SK-N-SH (cell line): ENCODE data around the gene CYP26C1. TPM values are rescaled to one million over a fixed set of nuclear protein-coding genes. Genes with fewer than 3 reads are reported as not detected.

Experiments
- CTCF ChIA-PET: fragments of 300-600, 350-600 bp; formaldehyde crosslinking; extraction: SDS; loops from one replicate; lab custom pipeline; 2021; lab: Yijun Ruan, JAX
- POLR2A ChIA-PET: fragments of 350-600 bp; sonication (Branson Sonifier 250); formaldehyde crosslinking; extraction: SDS; loops from one replicate; lab custom pipeline; 2020; ENCODE audit warnings: antibody characterized with exemption, inconsistent platforms; lab: Yijun Ruan, JAX
- DNase-seq: peaks from one replicate; pipeline ENCODE4 v3.0.0; 2012
- H2AFZ ChIP-seq: fragments of 200-600 bp; sonication (generic); 2 replicates; pipeline ENCODE4 v1.8.1; 2016; ENCODE audit warnings: antibody characterized with exemption, mild to moderate bottlenecking, low read depth
- H3F3A ChIP-seq: fragments of 200-600 bp; sonication (generic); replicated peaks from 2 replicates; pipeline ENCODE3; 2016; ENCODE audit warnings: antibody characterized with exemption, mild to moderate bottlenecking; ENCODE audit not compliant: insufficient read depth
- H3K27ac ChIP-seq, 2 experiments: fragments of 200-500 bp in 1 of 2; fragments of 200-600 bp in 1 of 2; sonication (Bioruptor generic) in 1 of 2; sonication (generic), shearing (Covaris generic) in 1 of 2; 2 replicates each; pipeline versions ENCODE4 v1.5.1 to v1.6.1; 2014 to 2016; ENCODE audit warnings: low read depth in 2 of 2, inconsistent platforms in 1 of 2, low read length in 1 of 2, mild to moderate bottlenecking in 1 of 2, mixed read lengths in 1 of 2
- H3K27me3 ChIP-seq: fragments of 200-600 bp; sonication (generic), shearing (Covaris generic); 2 replicates; pipeline ENCODE4 v1.6.1; 2016; ENCODE audit warnings: mixed run types; ENCODE audit not compliant: insufficient read depth
- H3K36me3 ChIP-seq, 2 experiments: fragments of 200-500 bp in 1 of 2; fragments of 200-600 bp in 1 of 2; sonication (Bioruptor generic) in 1 of 2; sonication (generic) in 1 of 2; replicated peaks in 1 of 2; 2 replicates each; pipeline versions ENCODE3 to v1.5.1; 2014 to 2016; ENCODE audit warnings: low read length in 1 of 2, mild to moderate bottlenecking in 1 of 2; ENCODE audit not compliant: insufficient read depth in 2 of 2, control insufficient read depth in 1 of 2
- H3K4me1 ChIP-seq, 2 experiments: fragments of 200-500 bp in 1 of 2; fragments of 200-600 bp in 1 of 2; sonication (Bioruptor generic) in 1 of 2; sonication (generic), shearing (Covaris generic) in 1 of 2; 2 replicates each; pipeline versions ENCODE4 v1.5.1 to v1.6.1; 2014 to 2016; ENCODE audit warnings: low read depth in 1 of 2, low read length in 1 of 2, mixed run types in 1 of 2; ENCODE audit not compliant: insufficient read depth in 2 of 2, control insufficient read depth in 1 of 2
- H3K4me2 ChIP-seq: fragments of 200-600 bp; sonication (generic), shearing (Covaris generic); 2 replicates; pipeline ENCODE4 v1.6.1; 2017; ENCODE audit warnings: mixed run types
- H3K4me3 ChIP-seq, 2 experiments: fragments of 200-500 bp in 1 of 2; fragments of 200-600 bp in 1 of 2; sonication (Bioruptor generic) in 1 of 2; sonication (generic), shearing (Covaris generic) in 1 of 2; 2 replicates each; pipeline versions ENCODE4 v1.5.1 to v1.8.1; 2014 to 2016; ENCODE audit warnings: low read depth in 2 of 2, inconsistent platforms in 1 of 2, low read length in 1 of 2, mild to moderate bottlenecking in 1 of 2, mixed read lengths in 1 of 2, moderate library complexity in 1 of 2
- H3K79me2 ChIP-seq: fragments of 200-600 bp; sonication (generic); 2 replicates; pipeline ENCODE4 v1.8.1; 2017; ENCODE audit warnings: mild to moderate bottlenecking; ENCODE audit not compliant: insufficient read depth
- H3K9ac ChIP-seq: fragments of 200-600 bp; sonication (generic); 2 replicates; pipeline ENCODE4 v1.6.1; 2017; ENCODE audit warnings: mixed run types
- H3K9me2 ChIP-seq: fragments of 200-600 bp; sonication (generic); 2 replicates; pipeline ENCODE4 v1.6.1; 2017; ENCODE audit warnings: mixed run types
- H3K9me3 ChIP-seq: fragments of 200-600 bp; sonication (generic); 2 replicates; pipeline ENCODE4 v1.6.1; 2017; ENCODE audit warnings: mixed run types, mild to moderate bottlenecking, moderate library complexity
- H4K20me1 ChIP-seq: fragments of 200-600 bp; sonication (generic); 2 replicates; pipeline ENCODE4 v1.6.1; 2017; ENCODE audit warnings: mild to moderate bottlenecking, mixed run types; ENCODE audit not compliant: insufficient read depth
- CHD2 ChIP-seq: fragments of 150-350 bp; IDR thresholded peaks from 2 replicates; pipeline ENCODE4 v1.6.1; 2018; ENCODE audit warnings: low read length; ENCODE audit not compliant: partially characterized antibody
- ELF1 ChIP-seq: IDR thresholded peaks from 2 replicates; pipeline ENCODE4 v1.4.0; 2012
- EZH2phosphoT487 ChIP-seq: fragments of 200-600 bp; sonication (generic); IDR thresholded peaks from 2 replicates; pipeline ENCODE4 v1.6.1; 2017; ENCODE audit warnings: low read depth, mixed run types, mild to moderate bottlenecking, antibody characterized with exemption, moderate library complexity, borderline replicate concordance
- FOXM1 ChIP-seq: IDR thresholded peaks from 2 replicates; pipeline ENCODE4 v1.4.0; 2012; ENCODE audit warnings: low read depth, mild to moderate bottlenecking
- GABPA ChIP-seq: IDR thresholded peaks from 2 replicates; pipeline ENCODE4 v1.4.0; 2012; ENCODE audit warnings: low read depth, mild to moderate bottlenecking
- GATA2 ChIP-seq: sonication (generic); formaldehyde crosslinking; IDR thresholded peaks from 2 replicates; pipeline ENCODE4 v1.5.0; 2020; ENCODE audit warnings: mild to moderate bottlenecking, missing genetic modification reagents
- MEF2A ChIP-seq: IDR thresholded peaks from 2 replicates; pipeline ENCODE4 v1.4.0; 2012; ENCODE audit warnings: low read depth, borderline replicate concordance
- NFIC ChIP-seq: IDR thresholded peaks from 2 replicates; pipeline ENCODE4 v1.4.0; 2012; ENCODE audit warnings: borderline replicate concordance
- POLR2AphosphoS5 ChIP-seq: IDR thresholded peaks from 2 replicates; pipeline ENCODE4 v1.6.1; 2012; ENCODE audit warnings: low read depth, low read length
- RCOR1 ChIP-seq: fragments of 150-350 bp; IDR thresholded peaks from 2 replicates; pipeline ENCODE4 v1.6.1; 2017; ENCODE audit warnings: antibody characterized with exemption, low read length
- RXRA ChIP-seq: IDR thresholded peaks from 2 replicates; pipeline ENCODE4 v1.4.0; 2012; ENCODE audit warnings: low read depth, mild to moderate bottlenecking, borderline replicate concordance
- SIN3A ChIP-seq: IDR thresholded peaks from 2 replicates; pipeline ENCODE4 v1.6.1; 2012; ENCODE audit warnings: low read depth, mild to moderate bottlenecking, low read length, moderate library complexity, borderline replicate concordance
- USF1 ChIP-seq: IDR thresholded peaks from 2 replicates; pipeline ENCODE4 v1.4.0; 2012; ENCODE audit warnings: low read depth, borderline replicate concordance
- YY1 ChIP-seq: IDR thresholded peaks from 2 replicates; pipeline ENCODE4 v1.4.0; 2012; ENCODE audit warnings: low read depth, mild to moderate bottlenecking
- WGBS: methylation state at CpG from one replicate; pipeline ENCODE4 v1.1.6; 2017; ENCODE audit warnings: low lambda C conversion rate; 5-methylcytosine and 5-hydroxymethylcytosine counted together
- polyA plus RNA-seq, 3 experiments: library from polyadenylated mRNA; depleted of rRNA; stranded (reverse); fragments of >200 nt; gene quantifications; 2 replicates each; pipeline ENCODE4 v1.2.3, GENCODE V29; 2012
- TF ChIP-seq, protein P1 (sequence below): fragments of 150-350 bp; IDR thresholded peaks from 2 replicates; pipeline ENCODE4 v1.6.1; 2016; ENCODE audit warnings: mild to moderate bottlenecking, low read depth, low read length

CYP26C1 gene
- polyA plus RNA-seq, 1 of the 3 experiments (the other 2 are of a cell fraction): not detected

DNA sequence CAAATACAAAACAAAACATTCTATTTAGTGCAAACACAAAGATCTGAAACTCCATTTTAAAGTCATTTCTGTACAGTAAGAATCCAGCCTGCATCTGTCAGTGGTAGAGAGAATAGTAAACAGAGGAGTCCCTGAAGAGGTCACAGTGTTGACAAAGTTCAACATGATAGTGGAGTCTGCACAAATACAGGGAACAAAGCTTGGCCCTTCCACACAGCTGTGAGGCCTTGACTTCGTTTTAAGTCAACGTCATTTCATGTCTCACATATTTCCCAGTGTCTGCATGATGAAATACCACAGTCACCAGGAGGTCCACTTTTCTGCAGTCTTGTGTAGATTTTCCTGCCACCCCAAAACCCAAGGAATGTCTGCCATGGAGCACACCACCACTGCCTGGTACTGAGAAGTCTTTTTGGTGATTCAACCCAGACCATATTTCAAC lies 46.1 kb downstream of the CYP26C1 start:
- no peak for DNase-seq
- no peak overlapping the region for H3K9ac ChIP-seq
- TF ChIP-seq RCOR1: no peak
- no peak for TF ChIP-seq POLR2AphosphoS5
- TF ChIP-seq FOXM1: no peak
- TF ChIP-seq GATA2: no peak
- no peak for TF ChIP-seq USF1
- TF ChIP-seq RXRA: no peak
- TF ChIP-seq EZH2phosphoT487: no peak
- no peak for TF ChIP-seq SIN3A
- no peak for TF ChIP-seq NFIC
- H3K4me3 ChIP-seq: no peak overlapping the region
- no peaks in the 10 kb centered on the region for H3K36me3 ChIP-seq
- no peaks in the 10 kb centered on the region for H4K20me1 ChIP-seq
- no peaks in the 10 kb centered on the region for H3K79me2 ChIP-seq
- H3F3A ChIP-seq: no peaks in the 10 kb centered on the region
- no peaks in the 10 kb centered on the region for H3K27me3 ChIP-seq
- H3K4me1 ChIP-seq: no peaks in the 10 kb centered on the region
- H3K27ac ChIP-seq: no peak overlapping the region
- no peak overlapping the region for H2AFZ ChIP-seq
- H3K9me3 ChIP-seq: no peaks in the 10 kb centered on the region
- H3K4me2 ChIP-seq: no peak overlapping the region
- H3K9me2 ChIP-seq: no peaks in the 10 kb centered on the region
- POLR2A ChIA-PET: no interaction called here
- CTCF ChIA-PET: interaction anchor here (1.2 to 2.0 kb wide), 3 partner anchors 9 to 251 kb away, joined by 4 to 10 read pairs (median 5); no protein-coding TSS in a partner anchor
- 40% methylated on average over 1 of the region's 2 CpGs for WGBS

GRCh38 chr10:93110472-93111146 lies 50.0 kb downstream of the CYP26C1 start:
- no peaks in the 10 kb centered on the region for H3K79me2 ChIP-seq
- no peak overlapping the region for H3K4me2 ChIP-seq
- no peak overlapping the region for H3K4me3 ChIP-seq
- DNase-seq: no peak
- H3K4me1 ChIP-seq: no peaks in the 10 kb centered on the region
- H3K9me3 ChIP-seq: no peaks in the 10 kb centered on the region
- CTCF ChIA-PET: interaction anchor here (1.1 to 1.9 kb wide), 2 partner anchors 30 to 31 kb away, joined by 3 to 4 read pairs; no protein-coding TSS in a partner anchor
- no peaks in the 10 kb centered on the region for H3K9me2 ChIP-seq
- no peak overlapping the region for H3K27ac ChIP-seq
- POLR2A ChIA-PET: no interaction called here
- no peaks in the 10 kb centered on the region for H3F3A ChIP-seq
- no peak overlapping the region for H2AFZ ChIP-seq
- H4K20me1 ChIP-seq: no peaks in the 10 kb centered on the region
- H3K36me3 ChIP-seq: no peaks in the 10 kb centered on the region
- no peaks in the 10 kb centered on the region; the same call in 1 of the 2 replicates for H3K27me3 ChIP-seq
- 65% methylated on average over 3 of the region's 3 CpGs for WGBS
- no peak for TF ChIP-seq USF1
- no peak for TF ChIP-seq CHD2
- TF ChIP-seq FOXM1: no peak
- no peak for TF ChIP-seq ELF1
- TF ChIP-seq, protein P1, sequence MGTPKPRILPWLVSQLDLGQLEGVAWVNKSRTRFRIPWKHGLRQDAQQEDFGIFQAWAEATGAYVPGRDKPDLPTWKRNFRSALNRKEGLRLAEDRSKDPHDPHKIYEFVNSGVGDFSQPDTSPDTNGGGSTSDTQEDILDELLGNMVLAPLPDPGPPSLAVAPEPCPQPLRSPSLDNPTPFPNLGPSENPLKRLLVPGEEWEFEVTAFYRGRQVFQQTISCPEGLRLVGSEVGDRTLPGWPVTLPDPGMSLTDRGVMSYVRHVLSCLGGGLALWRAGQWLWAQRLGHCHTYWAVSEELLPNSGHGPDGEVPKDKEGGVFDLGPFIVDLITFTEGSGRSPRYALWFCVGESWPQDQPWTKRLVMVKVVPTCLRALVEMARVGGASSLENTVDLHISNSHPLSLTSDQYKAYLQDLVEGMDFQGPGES: no peak
- TF ChIP-seq YY1: no peak
- no peak for TF ChIP-seq MEF2A
- no peak for TF ChIP-seq GABPA
- TF ChIP-seq, all 33 proteins: peak for 0
- H3K9ac ChIP-seq: no peak overlapping the region
